Stimulated activated CD4-positive, alpha-beta T cell treated with anti-CD3 and anti-CD28 coated beads, Interleukin-1b, Interleukin-23, amount 100 ng/mL, for 4 hours (primary cell): Measurements from ENCODE around the gene DGKB.

Experiments used
- DNase-seq, 2 donors: peaks; one replicate each; pipeline ENCODE4 v3.0.0-alpha.2; 2020; ENCODE audit warnings: low read depth in 2 of 2

The DGKB gene

GRCh38 chr7:14209896-14210484 is 692.6 kb downstream of the DGKB start:
- no peak for DNase-seq

- DNase-seq: no peak
Observed at GRCh38 chr7:14207711-14208110, 694.8 kb downstream of the DGKB start.

GRCh38 chr7:14207138-14207537 is 695.4 kb downstream of the DGKB start:
- no peak for DNase-seq

- DNase-seq: no peak
Observed at GRCh38 chr7:14206121-14206520, 696.4 kb downstream of the DGKB start.

GRCh38 chr7:14201353-14201752 is 701.2 kb downstream of the DGKB start:
- no peak for DNase-seq

GRCh38 chr7:14199336-14199735 is 703.2 kb downstream of the DGKB start:
- DNase-seq: no peak

- DNase-seq: no peak
Observed at GRCh38 chr7:14197280-14197679, 705.3 kb downstream of the DGKB start.

- DNase-seq: no peak
Observed at GRCh38 chr7:14196555-14196954, 706.0 kb downstream of the DGKB start.

GRCh38 chr7:14195871-14196270 is 706.7 kb downstream of the DGKB start:
- DNase-seq: no peak

- no peak for DNase-seq
Observed at GRCh38 chr7:14195079-14195478, 707.5 kb downstream of the DGKB start.

- DNase-seq: no peak
Observed at GRCh38 chr7:14191686-14192098, 710.9 kb downstream of the DGKB start.

GRCh38 chr7:14184292-14184864 is 718.2 kb downstream of the DGKB start:
- no peak for DNase-seq

- no peak for DNase-seq
Observed at GRCh38 chr7:14179781-14180180, 722.8 kb downstream of the DGKB start.

- no peak for DNase-seq
Observed at GRCh38 chr7:14177876-14178275, 724.7 kb downstream of the DGKB start.

- DNase-seq: no peak
Observed at GRCh38 chr7:14170872-14171271, 731.7 kb downstream of the DGKB start.

GRCh38 chr7:14158111-14158510 is 744.4 kb downstream of the DGKB start:
- DNase-seq: no peak

GRCh38 chr7:14156436-14156835 is 746.1 kb downstream of the DGKB start:
- DNase-seq: no peak

GRCh38 chr7:14148974-14149373 is 753.6 kb downstream of the DGKB start:
- DNase-seq: no peak

- DNase-seq: no peak
Observed at GRCh38 chr7:14147532-14147931, 755.0 kb downstream of the DGKB start.

GRCh38 chr7:14144538-14144937 is 758.0 kb downstream of the DGKB start:
- no peak for DNase-seq

- no peak for DNase-seq
Observed at GRCh38 chr7:14144109-14144508, 758.4 kb downstream of the DGKB start.

GRCh38 chr7:14137676-14138075 is 764.9 kb downstream of the DGKB start:
- DNase-seq: no peak

GRCh38 chr7:14133752-14134151 is 768.8 kb downstream of the DGKB start:
- DNase-seq: no peak

GRCh38 chr7:14125998-14126397 is 776.6 kb downstream of the DGKB start:
- no peak for DNase-seq
